GM18499 (cell line): ENCODE results near the gene TMED7.

Experiments used
- ATAC-seq: cut with Tn5 transposase; IDR thresholded peaks from one replicate; pipeline ENCODE4 v1.9.1; 2021; ENCODE audit warnings: moderate number of reproducible peaks; ENCODE audit not compliant: insufficient read depth, unreplicated experiment

TMED7 gene

GRCh38 chr5:115585265-115585664 is 40.6 kb downstream of the TMED7 start:
- ATAC-seq = no peak

GRCh38 chr5:115584501-115584900 is 41.3 kb downstream of the TMED7 start:
- no peak for ATAC-seq

GRCh38 chr5:115583474-115583873 is 42.4 kb downstream of the TMED7 start:
- ATAC-seq = no peak

GRCh38 chr5:115580941-115581340 is 44.9 kb downstream of the TMED7 start:
- no peak for ATAC-seq

- ATAC-seq = peak; percentile 46
Measured at GRCh38 chr5:115579747-115580173, 46.1 kb downstream of the TMED7 start.

GRCh38 chr5:115579216-115579615 is 46.6 kb downstream of the TMED7 start:
- no peak for ATAC-seq

GRCh38 chr5:115578657-115579056 is 47.2 kb downstream of the TMED7 start:
- peak; percentile 43 for ATAC-seq

- no peak for ATAC-seq
Measured at GRCh38 chr5:115577741-115578140, 48.1 kb downstream of the TMED7 start.

GRCh38 chr5:115577329-115577728 is 48.5 kb downstream of the TMED7 start:
- ATAC-seq = no peak

- no peak for ATAC-seq
Measured at GRCh38 chr5:115575167-115576070, 50.4 kb downstream of the TMED7 start.

- no peak for ATAC-seq
Measured at GRCh38 chr5:115573133-115573532, 52.7 kb downstream of the TMED7 start.

- ATAC-seq = no peak
Measured at GRCh38 chr5:115571441-115571878, 54.4 kb downstream of the TMED7 start.

- no peak for ATAC-seq
Measured at GRCh38 chr5:115568668-115569067, 57.2 kb downstream of the TMED7 start.

- ATAC-seq = no peak
Measured at GRCh38 chr5:115565233-115565632, 60.6 kb downstream of the TMED7 start.
